Lung (tissue), 12 donors: ENCODE results near the gene SCN5A. TPM values are rescaled to one million over a fixed set of nuclear protein-coding genes. Genes with fewer than 3 reads are reported as not detected.

ENCODE experiments used
- ATAC-seq: fragments of 200-7000 bp; cut with Tn5 transposase; one replicate; pipeline ENCODE4 v1.9.1; 2020; ENCODE audit warnings: moderate number of reproducible peaks; ENCODE audit not compliant: insufficient read depth, low FRiP score
- DNase-seq, 3 donors: peaks; one replicate each; pipeline ENCODE4 v3.0.0-alpha.2; 2013 to 2017
- H3K27ac ChIP-seq, 2 donors: one replicate each; pipeline ENCODE4 v1.5.1; 2013; ENCODE audit warnings: mild to moderate bottlenecking in 2 of 2, moderate library complexity in 2 of 2, control low read depth in 1 of 2, inconsistent platforms in 1 of 2, low read depth in 1 of 2, low read length in 1 of 2
- H3K27me3 ChIP-seq, 3 donors: one replicate each; pipeline ENCODE4 v1.5.1; 2013; ENCODE audit warnings: low read length in 2 of 3; ENCODE audit not compliant: control insufficient read depth in 3 of 3, insufficient read depth in 3 of 3
- H3K36me3 ChIP-seq, 4 donors: one replicate each; pipeline ENCODE4 v1.5.1; 2013; ENCODE audit warnings: low read length in 4 of 4, mild to moderate bottlenecking in 1 of 4, moderate library complexity in 1 of 4; ENCODE audit not compliant: control insufficient read depth in 4 of 4, insufficient read depth in 4 of 4
- H3K4me1 ChIP-seq, 5 donors: one replicate each; pipeline ENCODE4 v1.5.1; 2013; ENCODE audit warnings: low read length in 5 of 5, mild to moderate bottlenecking in 2 of 5, moderate library complexity in 1 of 5; ENCODE audit not compliant: control insufficient read depth in 5 of 5, insufficient read depth in 5 of 5
- H3K4me3 ChIP-seq: one replicate; pipeline ENCODE4 v1.5.1; 2013; ENCODE audit warnings: mild to moderate bottlenecking, control low read depth, moderate library complexity
- H3K9ac ChIP-seq, 2 donors: one replicate each; pipeline ENCODE4 v1.5.1; 2013; ENCODE audit warnings: low read length in 2 of 2, control low read depth in 1 of 2; ENCODE audit not compliant: insufficient read depth in 1 of 2
- H3K9me3 ChIP-seq, 4 donors: one replicate each; pipeline ENCODE4 v1.5.1; 2013; ENCODE audit warnings: low read length in 3 of 4, mild to moderate bottlenecking in 1 of 4, moderate library complexity in 1 of 4; ENCODE audit not compliant: control insufficient read depth in 4 of 4, insufficient read depth in 3 of 4
- WGBS, 2 donors: extraction: QIAGEN DNeasy Blood & Tissue Kit; methylation state at CpG; one replicate each; pipeline ENCODE4 v1.1.7; 2013; 5-methylcytosine and 5-hydroxymethylcytosine counted together
- polyA plus RNA-seq, 2 donors: library from polyadenylated mRNA; stranded (reverse); fragments of 200-250 nt; gene quantifications; one replicate each; pipeline ENCODE4 v1.2.1, GENCODE V29; 2013
- total RNA-seq, 2 donors: library from RNA; depleted of rRNA in 1 of 2; stranded (reverse); fragments of >200 nt in 1 of 2; gene quantifications; one replicate each; pipeline ENCODE4 v1.2.1, GENCODE V29; 2014 to 2021
- TF ChIP-seq, protein P1 (sequence below): IDR thresholded peaks from 2 replicates; pipeline ENCODE4 v1.5.1; 2012; ENCODE audit warnings: mild to moderate bottlenecking; ENCODE audit errors: control extremely low read depth, extremely low read depth
- donor health status: control.
- donor health status: control.
- donor health status: Bipolar disorder and iron deficiency.
- donor health status: healthy.
- donor health status: DM: yes; HTN: yes; CAD: no.

The SCN5A gene
- total and polyA plus RNA-seq, 4 donors: 0.02 to 2.5 (median 0.37) TPM

DNA sequence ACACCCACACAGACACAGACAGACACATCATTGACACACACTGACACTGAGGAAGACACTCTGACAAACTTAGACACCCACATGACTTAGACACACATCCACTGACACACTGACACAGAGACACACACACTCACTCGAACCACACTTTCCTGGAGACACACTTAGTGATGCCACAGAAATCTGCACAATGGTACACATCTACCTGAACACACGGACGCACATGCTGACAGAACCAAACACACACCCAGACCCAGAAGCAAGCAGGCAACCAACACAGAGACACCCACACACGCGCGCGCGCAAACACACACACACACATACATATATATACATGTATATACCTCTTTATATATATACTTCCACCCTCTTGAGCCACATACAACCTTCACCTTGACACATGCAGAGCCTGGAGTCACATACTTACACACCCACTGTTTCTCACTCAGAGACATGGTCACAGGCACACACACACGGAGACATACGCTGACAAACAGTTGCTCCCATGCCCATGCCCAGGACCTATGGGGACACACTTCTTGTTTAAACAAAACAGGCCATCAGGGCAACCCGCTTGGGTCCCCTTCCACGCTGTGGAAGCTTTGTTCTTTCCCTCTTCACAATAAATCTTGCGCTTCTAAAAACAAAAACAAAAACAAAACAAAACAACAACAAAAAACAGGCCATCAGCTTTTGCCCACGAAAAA is 913 bp upstream of the SCN5A start:
- H3K4me3 ChIP-seq: no peak overlapping the region
- H3K27me3 ChIP-seq: peaks cover 10 to 28% (median 24%) of the 10 kb centered on the region in 3 donors
- H3K9me3 ChIP-seq: no peaks in the 10 kb centered on the region
- no peaks in the 10 kb centered on the region for H3K36me3 ChIP-seq
- no peak overlapping the region for H3K27ac ChIP-seq
- 72 to 77% methylated on average over 14 of the region's 14 CpGs for WGBS, 2 donors
- peaks cover 0 to 9% (median 6%) of the 10 kb centered on the region in 5 donors for H3K4me1 ChIP-seq
- TF ChIP-seq, protein P1, sequence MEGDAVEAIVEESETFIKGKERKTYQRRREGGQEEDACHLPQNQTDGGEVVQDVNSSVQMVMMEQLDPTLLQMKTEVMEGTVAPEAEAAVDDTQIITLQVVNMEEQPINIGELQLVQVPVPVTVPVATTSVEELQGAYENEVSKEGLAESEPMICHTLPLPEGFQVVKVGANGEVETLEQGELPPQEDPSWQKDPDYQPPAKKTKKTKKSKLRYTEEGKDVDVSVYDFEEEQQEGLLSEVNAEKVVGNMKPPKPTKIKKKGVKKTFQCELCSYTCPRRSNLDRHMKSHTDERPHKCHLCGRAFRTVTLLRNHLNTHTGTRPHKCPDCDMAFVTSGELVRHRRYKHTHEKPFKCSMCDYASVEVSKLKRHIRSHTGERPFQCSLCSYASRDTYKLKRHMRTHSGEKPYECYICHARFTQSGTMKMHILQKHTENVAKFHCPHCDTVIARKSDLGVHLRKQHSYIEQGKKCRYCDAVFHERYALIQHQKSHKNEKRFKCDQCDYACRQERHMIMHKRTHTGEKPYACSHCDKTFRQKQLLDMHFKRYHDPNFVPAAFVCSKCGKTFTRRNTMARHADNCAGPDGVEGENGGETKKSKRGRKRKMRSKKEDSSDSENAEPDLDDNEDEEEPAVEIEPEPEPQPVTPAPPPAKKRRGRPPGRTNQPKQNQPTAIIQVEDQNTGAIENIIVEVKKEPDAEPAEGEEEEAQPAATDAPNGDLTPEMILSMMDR: no peak
- no peak for ATAC-seq
- DNase-seq: peak in 2 of 3 donors; percentile 17 to 29
- peak overlapping the region in 1 of 2 donors; percentile 40 for H3K9ac ChIP-seq

DNA sequence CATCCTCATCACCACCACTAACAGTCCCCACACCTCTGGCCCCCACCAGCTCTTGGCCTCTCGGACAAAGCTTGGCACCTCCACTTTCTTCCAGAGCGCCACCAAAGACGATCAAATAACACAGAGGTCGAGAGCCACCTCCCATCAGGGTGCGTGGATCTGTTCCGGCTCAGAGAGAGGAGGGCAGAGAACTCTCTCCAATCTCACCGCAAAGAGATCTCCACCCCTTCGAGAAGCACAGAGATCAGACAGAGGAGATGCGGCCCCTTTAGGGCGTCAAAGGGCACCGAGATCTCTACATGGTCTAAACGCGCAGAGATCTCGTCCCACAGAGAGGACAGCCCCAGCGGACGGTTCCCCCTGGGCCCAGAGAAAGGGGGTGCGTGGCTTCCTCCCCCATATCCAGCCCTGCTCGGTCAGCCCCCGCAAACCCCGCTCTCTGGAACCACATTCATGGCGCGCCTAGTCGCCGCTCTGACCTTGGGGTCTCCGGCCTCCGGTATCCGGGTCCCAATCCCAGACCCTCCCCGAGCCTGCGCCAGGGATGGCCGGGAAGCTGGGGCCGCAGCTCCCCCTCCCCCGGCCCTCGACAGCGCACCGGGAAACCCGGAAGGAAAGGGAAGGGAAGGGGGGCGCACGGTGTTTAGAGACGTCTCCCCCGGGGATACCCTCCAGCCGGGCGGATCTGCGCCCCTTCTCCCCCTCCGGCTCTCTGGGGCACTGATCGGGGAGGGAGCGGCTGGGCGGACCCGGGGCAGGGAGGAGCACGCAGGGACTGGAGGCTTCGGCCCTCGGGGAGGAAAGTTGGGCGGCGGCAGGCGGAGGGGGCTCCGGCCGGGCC is 608 bp downstream of the SCN5A start:
- peak overlapping the region in 1 of 2 donors; percentile 79 for H3K27ac ChIP-seq
- DNase-seq (no peak), ATAC-seq (no peak)
- peaks cover 9 to 28% (median 24%) of the 10 kb centered on the region in 3 donors for H3K27me3 ChIP-seq
- 8 to 9% methylated on average over 46 to 56 of the region's 56 CpGs for WGBS, 2 donors
- H3K9me3 ChIP-seq: no peaks in the 10 kb centered on the region
- peak overlapping the region; percentile 15 for H3K4me3 ChIP-seq
- TF ChIP-seq, protein P1: no peak
- no peaks in the 10 kb centered on the region for H3K36me3 ChIP-seq
- H3K9ac ChIP-seq: no peak overlapping the region
- H3K4me1 ChIP-seq: peaks cover 0 to 9% (median 6%) of the 10 kb centered on the region in 5 donors

DNA sequence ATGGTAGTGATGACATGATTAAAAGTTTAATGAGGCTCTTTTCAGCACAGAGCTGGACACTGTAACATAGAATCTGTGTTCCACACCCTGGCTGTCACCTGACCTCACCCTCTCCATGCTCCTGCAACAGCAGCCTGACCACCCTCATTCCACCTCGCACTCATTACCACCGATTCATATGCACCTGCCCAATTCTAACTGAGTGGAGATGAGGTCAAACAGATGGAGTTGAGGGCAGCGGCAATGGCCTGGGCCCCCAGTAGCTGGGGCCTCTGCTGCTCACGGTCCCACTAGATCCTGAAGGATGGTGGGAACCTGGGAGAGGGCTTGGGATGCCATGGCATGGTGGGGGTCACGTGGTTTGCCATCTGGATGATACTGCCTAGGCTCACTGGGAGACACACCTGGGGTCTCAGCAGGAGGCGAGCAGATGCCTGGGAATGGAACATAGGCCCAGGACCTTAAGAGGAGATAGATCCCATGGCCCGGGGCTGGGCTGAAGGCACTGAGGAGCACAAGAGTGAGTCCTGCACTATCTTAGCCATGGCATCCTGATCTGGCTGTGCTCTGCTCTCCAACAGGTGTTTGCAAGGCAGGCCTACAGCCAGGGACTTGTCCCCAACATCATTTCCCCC is 1.3 kb downstream of the SCN5A start:
- H3K4me3 ChIP-seq: no peak overlapping the region
- no peak for DNase-seq

More for the DNA sequence above, 1.3 kb downstream of the SCN5A start:
- Histone ChIP-seq H3K4me1 (peaks cover 0 to 9% (median 6%) of the 10 kb centered on the region in 5 donors), H3K9me3 (no peaks in the 10 kb centered on the region), H3K36me3 (no peaks in the 10 kb centered on the region), H3K27ac (peak overlapping the region in 1 of 2 donors; percentile 79), H3K27me3 (peaks cover 3 to 28% (median 24%) of the 10 kb centered on the region in 3 donors), H3K9ac (no peak overlapping the region)
- WGBS, 2 donors: 89 to 93% methylated on average over 7 of the region's 7 CpGs
- TF ChIP-seq, protein P1: no peak
- ATAC-seq: no peak
